Activated T-cell treated with anti-CD3 and anti-CD28 coated beads, Interleukin-2, amount 50 U/mL, for 1 hour (primary cell): ENCODE data around the gene KRTAP10-8.
"Not testable (repeated sequence)": the region's sequence is repeated elsewhere in the genome, so short reads cannot be mapped to it uniquely, and the experiment has no call there.

Source experiments
- DNase-seq: peaks from one replicate; pipeline ENCODE4 v3.0.0-alpha.2; 2020

KRTAP10-8 gene

GRCh38 chr21:44612029-44612486 is at the start of gene KRTAP10-8:
Gene KRTAP10-8 (plus strand): TSS chr21:44612079. CDS start chr21:44612101, 22 bp downstream.
- DNase-seq: no peak

- DNase-seq: no peak
Observed at GRCh38 chr21:44564099-44564498, 47.8 kb upstream of the KRTAP10-8 start.

- DNase-seq: no peak
Observed at GRCh38 chr21:44564886-44565598, 46.8 kb upstream of the KRTAP10-8 start.

GRCh38 chr21:44566403-44566802 is 45.5 kb upstream of the KRTAP10-8 start:
- DNase-seq: no peak

- no peak for DNase-seq
Observed at GRCh38 chr21:44567481-44568171, 44.3 kb upstream of the KRTAP10-8 start.

GRCh38 chr21:44568261-44568660 is 43.6 kb upstream of the KRTAP10-8 start:
- DNase-seq: no peak

GRCh38 chr21:44568667-44569556 is 43.0 kb upstream of the KRTAP10-8 start:
- no peak for DNase-seq

- DNase-seq: no peak
Observed at GRCh38 chr21:44569861-44570517, 41.9 kb upstream of the KRTAP10-8 start.

- no peak for DNase-seq
Observed at GRCh38 chr21:44571296-44571695, 40.6 kb upstream of the KRTAP10-8 start.

- DNase-seq: no peak
Observed at GRCh38 chr21:44571844-44572782, 39.8 kb upstream of the KRTAP10-8 start.

- no peak for DNase-seq
Observed at GRCh38 chr21:44572959-44573583, 38.8 kb upstream of the KRTAP10-8 start.

- DNase-seq: not testable (repeated sequence)
Observed at GRCh38 chr21:44573630-44574456, 38.0 kb upstream of the KRTAP10-8 start, which contains the start of gene KRTAP10-4. Gene KRTAP10-4 (plus strand): TSS chr21:44573729. CDS start chr21:44573759, 30 bp downstream.

- no peak for DNase-seq
Observed at GRCh38 chr21:44574457-44575306, 37.2 kb upstream of the KRTAP10-8 start.

GRCh38 chr21:44575307-44576024 is 36.4 kb upstream of the KRTAP10-8 start:
- DNase-seq: no peak

GRCh38 chr21:44576025-44576420 is 35.9 kb upstream of the KRTAP10-8 start:
- no peak for DNase-seq

GRCh38 chr21:44578371-44579055 is 33.4 kb upstream of the KRTAP10-8 start:
- no peak for DNase-seq

- no peak for DNase-seq
Observed at GRCh38 chr21:44579056-44579832, 32.6 kb upstream of the KRTAP10-8 start.
